H9 (cell line): ENCODE data around the gene TMEM51. TPM values are rescaled to one million over a fixed set of nuclear protein-coding genes. Genes with fewer than 3 reads are reported as not detected.

ENCODE experiments used
- DNase-seq: peaks from one replicate; pipeline ENCODE4 v3.0.0-alpha.2; 2017
- H2AFZ ChIP-seq: one replicate; pipeline ENCODE4 v1.6.1; 2013; ENCODE audit warnings: mild to moderate bottlenecking, low read length, control low read depth, moderate library complexity
- H2AK5ac ChIP-seq: 2 replicates; pipeline ENCODE4 v1.6.1; 2013; ENCODE audit warnings: low read length, control low read depth, mixed read lengths; ENCODE audit not compliant: insufficient read length
- H2BK120ac ChIP-seq: one replicate; pipeline ENCODE4 v1.6.1; 2013; ENCODE audit warnings: low read depth, mild to moderate bottlenecking, low read length, control low read depth, inconsistent platforms; ENCODE audit not compliant: poor library complexity, severe bottlenecking
- H2BK12ac ChIP-seq: 2 replicates; pipeline ENCODE4 v1.6.1; 2013; ENCODE audit warnings: low read length, control low read depth, mixed read lengths, low read depth; ENCODE audit not compliant: insufficient read length
- H2BK15ac ChIP-seq: 2 replicates; pipeline ENCODE4 v1.6.1; 2013; ENCODE audit warnings: low read depth, low read length, control low read depth
- H2BK20ac ChIP-seq: one replicate; pipeline ENCODE4 v1.6.1; 2013; ENCODE audit warnings: low read depth, mild to moderate bottlenecking, low read length, control low read depth, inconsistent platforms; ENCODE audit not compliant: poor library complexity, severe bottlenecking
- H2BK5ac ChIP-seq: 2 replicates; pipeline ENCODE4 v1.6.1; 2013; ENCODE audit warnings: low read length, control low read depth, mixed read lengths; ENCODE audit not compliant: insufficient read length
- H3K14ac ChIP-seq: 2 replicates; pipeline ENCODE4 v1.6.1; 2013; ENCODE audit warnings: low read length, control low read depth; ENCODE audit not compliant: insufficient read depth
- H3K18ac ChIP-seq: 2 replicates; pipeline ENCODE4 v1.6.1; 2013; ENCODE audit warnings: low read depth, mild to moderate bottlenecking, mixed read lengths, low read length, control low read depth; ENCODE audit not compliant: insufficient read length
- H3K23ac ChIP-seq: 2 replicates; pipeline ENCODE4 v1.6.1; 2013; ENCODE audit warnings: low read length, control low read depth, mixed read lengths, low read depth; ENCODE audit not compliant: insufficient read length
- H3K23me2 ChIP-seq: 2 replicates; pipeline ENCODE4 v1.6.1; 2013; ENCODE audit warnings: low read depth, mild to moderate bottlenecking, mixed read lengths, low read length, control low read depth; ENCODE audit not compliant: insufficient read length, poor library complexity, severe bottlenecking
- H3K27ac ChIP-seq: 2 replicates; pipeline ENCODE4 v1.5.1; 2013; ENCODE audit warnings: low read length, control low read depth, mixed read lengths, low read depth; ENCODE audit not compliant: insufficient read length
- H3K27me3 ChIP-seq: 2 replicates; pipeline ENCODE4 v1.6.1; 2013; ENCODE audit warnings: low read length, control low read depth, inconsistent platforms; ENCODE audit not compliant: insufficient read depth
- H3K4ac ChIP-seq: 2 replicates; pipeline ENCODE4 v1.6.1; 2013; ENCODE audit warnings: low read depth, mild to moderate bottlenecking, control low read depth, inconsistent platforms, low read length, moderate library complexity
- H3K4me1 ChIP-seq: 2 replicates; pipeline ENCODE4 v1.6.1; 2013; ENCODE audit warnings: low read length, control low read depth, inconsistent platforms; ENCODE audit not compliant: insufficient read depth
- H3K4me2 ChIP-seq: 2 replicates; pipeline ENCODE4 v1.6.1; 2013; ENCODE audit warnings: low read length, control low read depth, mixed read lengths; ENCODE audit not compliant: insufficient read length, insufficient read depth
- H3K56ac ChIP-seq: 2 replicates; pipeline ENCODE4 v1.6.1; 2013; ENCODE audit warnings: low read depth, mild to moderate bottlenecking, mixed read lengths, low read length, control low read depth; ENCODE audit not compliant: insufficient read length
- H3K79me1 ChIP-seq: 2 replicates; pipeline ENCODE4 v1.6.1; 2013; ENCODE audit warnings: low read depth, mild to moderate bottlenecking, moderate library complexity, low read length, control low read depth, inconsistent platforms; ENCODE audit not compliant: insufficient read depth, poor library complexity, severe bottlenecking
- H3K79me2 ChIP-seq: 2 replicates; pipeline ENCODE4 v1.6.1; 2013; ENCODE audit warnings: low read length, control low read depth, inconsistent platforms; ENCODE audit not compliant: insufficient read depth
- H3K9ac ChIP-seq: 2 replicates; pipeline ENCODE4 v1.6.1; 2013; ENCODE audit warnings: low read length, control low read depth, mixed read lengths; ENCODE audit not compliant: insufficient read length; ENCODE audit errors: extremely low read depth
- H3K9me3 ChIP-seq: one replicate; pipeline ENCODE4 v1.6.1; 2013; ENCODE audit warnings: low read depth, low read length, inconsistent platforms; ENCODE audit not compliant: control insufficient read depth
- H3T11ph ChIP-seq: one replicate; pipeline ENCODE4 v1.6.1; 2013; ENCODE audit warnings: mild to moderate bottlenecking, low read length, control low read depth, inconsistent platforms
- H4K20me1 ChIP-seq: one replicate; pipeline ENCODE4 v1.6.1; 2013; ENCODE audit not compliant: control insufficient read depth, insufficient read length, insufficient read depth
- H4K5ac ChIP-seq: 2 replicates; pipeline ENCODE4 v1.6.1; 2013; ENCODE audit warnings: low read depth, mild to moderate bottlenecking, mixed read lengths, low read length, control low read depth; ENCODE audit not compliant: insufficient read length
- H4K8ac ChIP-seq: replicated peaks from 2 replicates; pipeline ENCODE4 v1.6.1; 2013; ENCODE audit warnings: low read length, control low read depth, mixed read lengths, low read depth; ENCODE audit not compliant: insufficient read length
- H4K91ac ChIP-seq: 2 replicates; pipeline ENCODE4 v1.6.1; 2013; ENCODE audit warnings: low read depth, mild to moderate bottlenecking, moderate library complexity, mixed read lengths, low read length, control low read depth; ENCODE audit not compliant: insufficient read length
- H3K27ac Mint-ChIP-seq, 3 experiments: 2 replicates in 2 of 3; 3 replicates in 1 of 3; pipeline ENCODE4 v1.8.0; 2020 to 2021; ENCODE audit warnings: mixed read lengths in 3 of 3, mild to moderate bottlenecking in 1 of 3, moderate library complexity in 1 of 3
- H3K27me3 Mint-ChIP-seq: 2 replicates; pipeline ENCODE4 v1.8.0; 2021; ENCODE audit warnings: low read depth, mild to moderate bottlenecking, moderate library complexity, mixed read lengths
- H3K36me3 Mint-ChIP-seq, 3 experiments: 2 replicates in 2 of 3; 3 replicates in 1 of 3; pipeline ENCODE4 v1.8.0; 2020 to 2021; ENCODE audit warnings: low read depth in 3 of 3, mixed read lengths in 3 of 3; ENCODE audit not compliant: insufficient read depth in 1 of 3
- H3K4me1 Mint-ChIP-seq, 2 experiments: 2 replicates each; pipeline ENCODE4 v1.8.0; 2020; ENCODE audit warnings: mixed read lengths in 2 of 2
- H3K4me3 Mint-ChIP-seq, 2 experiments: 2 replicates in 1 of 2; 3 replicates in 1 of 2; pipeline ENCODE4 v1.8.0; 2020 to 2021; ENCODE audit warnings: mild to moderate bottlenecking in 2 of 2, mixed read lengths in 2 of 2, moderate library complexity in 1 of 2
- H3K9me3 Mint-ChIP-seq, 2 experiments: 2 replicates in 1 of 2; 3 replicates in 1 of 2; pipeline ENCODE4 v1.8.0; 2020; ENCODE audit warnings: mild to moderate bottlenecking in 2 of 2, mixed read lengths in 2 of 2, moderate library complexity in 1 of 2
- CTCF ChIP-seq: fragments of 200-600 bp; sonication (generic); conservative IDR thresholded peaks from 3 replicates; pipeline ENCODE4 v1.8.0; 2021; ENCODE audit warnings: antibody characterized with exemption, mild to moderate bottlenecking
- WGBS: extraction: QIAGEN DNeasy Blood & Tissue Kit; methylation state at CpG from one replicate; pipeline ENCODE4 v1.1.7; 2013; ENCODE audit warnings: missing lambda C conversion rate, low lambda C conversion rate, mixed read lengths; ENCODE audit not compliant: insufficient read length; ENCODE audit errors: extremely low coverage; 5-methylcytosine and 5-hydroxymethylcytosine counted together
- total RNA-seq: library from RNA; stranded (reverse); gene quantifications from 2 replicates; pipeline ENCODE4 v1.2.1, GENCODE V29; 2021

The TMEM51 gene
- total RNA-seq, 1 experiment from 2014 or later = 4.6 TPM

DNA sequence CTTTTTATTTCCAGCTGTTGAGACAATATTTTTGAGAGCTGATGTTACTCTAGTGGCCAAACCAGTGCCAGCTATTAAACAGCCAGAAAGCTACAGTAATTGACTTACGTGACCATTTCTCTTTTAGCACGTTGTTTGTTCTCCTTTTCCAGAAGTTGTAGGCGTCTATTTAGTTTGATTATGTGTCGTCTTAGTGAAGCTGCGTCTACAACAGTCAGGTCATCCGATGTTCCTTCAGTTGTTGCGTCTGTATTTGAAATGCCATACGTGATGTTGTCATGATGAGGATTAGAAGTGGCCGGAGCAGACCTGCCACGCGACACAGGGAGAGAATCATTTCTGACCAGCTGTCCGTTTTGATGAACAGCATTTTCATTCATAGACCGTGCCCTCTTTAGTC lies 38.2 kb downstream of the TMEM51 start:
- no peaks in the 10 kb centered on the region for H3K27me3 Mint-ChIP-seq
- no peak overlapping the region for H3K14ac ChIP-seq
- H2BK120ac ChIP-seq = no peak overlapping the region
- peaks cover 10% of the 10 kb centered on the region; the same call in 1 of the 2 replicates for H3K4me1 ChIP-seq
- H4K20me1 ChIP-seq = no peaks in the 10 kb centered on the region
- H3K9me3 ChIP-seq = no peaks in the 10 kb centered on the region
- no peak overlapping the region for H3K23ac ChIP-seq
- H3K27ac ChIP-seq = no peak overlapping the region
- no peaks in the 10 kb centered on the region for H3K79me1 ChIP-seq
- no peak overlapping the region for H3K18ac ChIP-seq
- H3K4me1 Mint-ChIP-seq = peaks cover 41 to 50% of the 10 kb centered on the region in 2 experiments
- H3K36me3 Mint-ChIP-seq = no peaks in the 10 kb centered on the region; a peak in 1 of 7 replicates
- no peak overlapping the region for H2BK12ac ChIP-seq
- H3K79me2 ChIP-seq = no peaks in the 10 kb centered on the region
- no peak overlapping the region for H2AK5ac ChIP-seq
- H2BK5ac ChIP-seq = no peak overlapping the region
- no peaks in the 10 kb centered on the region for H3K27me3 ChIP-seq
- H3K4me2 ChIP-seq = no peak overlapping the region
- no peak for DNase-seq
- 0 out of 7 replicates have a peak overlapping the region, but pooled peaks of 1 of the 3 experiments have one; percentile 8 for H3K27ac Mint-ChIP-seq
- TF ChIP-seq CTCF = no peak
- H2BK20ac ChIP-seq = no peak overlapping the region
- no peak overlapping the region for H2BK15ac ChIP-seq
- H3K4ac ChIP-seq = no peak overlapping the region
- H4K91ac ChIP-seq = no peak overlapping the region
- H2AFZ ChIP-seq = no peak overlapping the region
- no peak overlapping the region for H3K56ac ChIP-seq
- H3K9me3 Mint-ChIP-seq = no peaks in the 10 kb centered on the region
- no peak overlapping the region for H3K9ac ChIP-seq
- H4K5ac ChIP-seq = no peak overlapping the region
- H3K23me2 ChIP-seq = no peaks in the 10 kb centered on the region
- H3K4me3 Mint-ChIP-seq = no peak overlapping the region
- H3T11ph ChIP-seq = no peak overlapping the region
- no CpG with 5 or more reads among the region's 13 CpGs for WGBS
- H4K8ac ChIP-seq = no peak overlapping the region
